KMS-11 (cell line): ENCODE results near the gene GRAMD2B.

Experiments
- H2AFZ ChIP-seq: fragments of 200-600 bp; sonication (generic); 2 replicates; pipeline ENCODE4 v1.6.1; 2016; ENCODE audit warnings: antibody characterized with exemption, mixed run types, low read depth
- H3K27ac ChIP-seq: fragments of 200-600 bp; sonication (generic); 2 replicates; pipeline ENCODE4 v1.6.1; 2016; ENCODE audit warnings: mild to moderate bottlenecking, mixed run types
- H3K27me3 ChIP-seq: fragments of 200-600 bp; sonication (generic); 2 replicates; pipeline ENCODE4 v1.6.1; 2017; ENCODE audit warnings: mild to moderate bottlenecking, low read depth, mixed run types, moderate library complexity; ENCODE audit not compliant: insufficient read depth
- H3K36me3 ChIP-seq: fragments of 200-600 bp; sonication (generic); 2 replicates; pipeline ENCODE4 v1.6.1; 2017; ENCODE audit warnings: mild to moderate bottlenecking, mixed run types; ENCODE audit not compliant: insufficient read depth
- H3K4me1 ChIP-seq: fragments of 200-600 bp; sonication (generic); 2 replicates; pipeline ENCODE4 v1.6.1; 2016; ENCODE audit warnings: mild to moderate bottlenecking, low read depth, mixed run types; ENCODE audit not compliant: poor library complexity, severe bottlenecking
- H3K4me2 ChIP-seq: fragments of 200-600 bp; sonication (generic); 2 replicates; pipeline ENCODE4 v1.7.0; 2016; ENCODE audit warnings: mild to moderate bottlenecking, mixed run types
- H3K4me3 ChIP-seq: fragments of 200-600 bp; sonication (generic); IDR thresholded peaks from 2 replicates; pipeline ENCODE4 v1.6.1; 2017; ENCODE audit warnings: low read depth, low read length, mixed read lengths; ENCODE audit not compliant: insufficient read depth
- H3K79me2 ChIP-seq: fragments of 200-600 bp; sonication (generic); 2 replicates; pipeline ENCODE4 v1.6.1; 2016; ENCODE audit warnings: low read depth, mixed run types; ENCODE audit not compliant: insufficient read depth
- H3K9ac ChIP-seq: fragments of 200-600 bp; sonication (generic); 2 replicates; pipeline ENCODE4 v1.6.1; 2016; ENCODE audit warnings: mild to moderate bottlenecking, mixed run types
- H4K20me1 ChIP-seq: fragments of 200-600 bp; sonication (generic); 2 replicates; pipeline ENCODE4 v1.6.1; 2016; ENCODE audit warnings: mild to moderate bottlenecking, mixed run types; ENCODE audit not compliant: insufficient read depth
- CTCF ChIP-seq: fragments of 200-600 bp; sonication (generic); conservative IDR thresholded peaks from 2 replicates; pipeline ENCODE4 v1.6.1; 2017; ENCODE audit warnings: low read depth, mild to moderate bottlenecking, antibody characterized with exemption, low read length, moderate library complexity, mixed read lengths

GRAMD2B gene

GRCh38 chr5:126506079-126506478 is 82.9 kb downstream of the GRAMD2B start:
- no peak overlapping the region for H3K4me3 ChIP-seq
- no peaks in the 10 kb centered on the region for H3K79me2 ChIP-seq
- no peak overlapping the region for H3K9ac ChIP-seq
- H2AFZ ChIP-seq, result no peak overlapping the region
- no peaks in the 10 kb centered on the region for H3K36me3 ChIP-seq
- no peaks in the 10 kb centered on the region for H4K20me1 ChIP-seq
- H3K27me3 ChIP-seq, result no peaks in the 10 kb centered on the region
- no peak overlapping the region for H3K27ac ChIP-seq
- TF ChIP-seq CTCF, result no peak
- H3K4me2 ChIP-seq, result no peak overlapping the region
- H3K4me1 ChIP-seq, result peaks cover 45% of the 10 kb centered on the region

DNA sequence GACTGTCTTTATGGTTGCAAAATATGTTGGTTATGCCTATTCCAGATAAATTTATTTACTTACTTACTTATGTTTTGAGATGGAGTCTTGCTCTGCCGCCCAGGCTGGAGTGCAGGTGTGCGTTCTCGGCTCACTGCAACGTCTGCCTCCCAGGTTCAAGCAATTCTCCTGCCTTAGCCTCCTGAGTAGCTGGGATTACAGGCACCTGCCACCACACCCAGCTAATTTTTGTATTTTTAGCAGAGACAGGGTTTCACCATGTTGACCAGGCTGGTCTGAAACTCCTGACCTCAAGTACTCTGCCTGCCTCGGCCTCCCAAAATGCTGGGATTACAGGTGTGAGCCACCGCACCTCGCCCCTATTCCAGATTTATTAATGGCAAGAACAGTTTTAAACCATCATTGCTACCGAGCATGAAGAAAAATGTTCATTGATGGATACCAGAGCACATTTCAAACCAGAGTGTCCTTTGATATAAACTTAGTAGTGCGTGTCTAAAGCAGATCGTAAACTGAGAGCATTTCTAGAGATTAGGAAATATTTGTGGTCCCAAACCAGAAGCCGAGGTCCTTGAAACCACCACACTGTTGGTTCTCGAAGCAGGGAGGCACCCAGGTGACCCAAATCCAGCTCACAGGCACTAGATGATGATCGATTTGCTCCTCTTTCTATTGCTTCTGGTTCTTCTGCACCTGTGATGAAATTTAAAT is 85.2 kb downstream of the GRAMD2B start:
- Histone ChIP-seq H4K20me1 (no peaks in the 10 kb centered on the region), H3K27me3 (no peaks in the 10 kb centered on the region), H3K36me3 (no peaks in the 10 kb centered on the region), H3K27ac (peak overlapping the region; percentile 75), H3K4me1 (peaks cover 46% of the 10 kb centered on the region), H2AFZ (peak overlapping the region; percentile 43), H3K4me3 (no peak overlapping the region), H3K4me2 (peak overlapping the region; percentile 32), H3K9ac (peak overlapping the region; percentile 12; the same call in 1 of the 2 replicates), H3K79me2 (no peaks in the 10 kb centered on the region)
- TF ChIP-seq CTCF, result no peak

DNA sequence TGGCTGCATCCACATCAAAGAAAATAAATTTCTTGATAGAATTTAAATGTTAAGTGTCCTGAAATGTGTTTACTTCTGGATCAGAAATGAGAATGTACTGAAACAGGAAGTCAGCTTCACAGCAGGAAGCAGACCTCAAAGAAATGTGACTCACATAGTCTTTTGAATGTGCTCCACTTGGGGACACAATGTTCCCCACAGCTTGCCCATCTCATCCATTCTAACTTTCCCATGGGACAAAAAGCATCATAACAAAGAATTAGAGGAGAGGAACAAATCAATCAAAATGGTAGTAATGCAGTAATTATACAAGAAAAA is 85.7 kb downstream of the GRAMD2B start:
- Histone ChIP-seq H3K27me3 (no peaks in the 10 kb centered on the region), H3K4me2 (peak overlapping the region; percentile 32), H3K4me3 (no peak overlapping the region), H3K27ac (peak overlapping the region; percentile 75), H3K9ac (no peak overlapping the region; the same call in 1 of the 2 replicates), H3K79me2 (no peaks in the 10 kb centered on the region), H3K4me1 (peaks cover 46% of the 10 kb centered on the region), H2AFZ (peak overlapping the region; percentile 43), H4K20me1 (no peaks in the 10 kb centered on the region), H3K36me3 (no peaks in the 10 kb centered on the region)
- TF ChIP-seq CTCF, result no peak

GRCh38 chr5:126509339-126509738 is 86.1 kb downstream of the GRAMD2B start:
- peak overlapping the region; percentile 32 for H3K4me2 ChIP-seq
- peaks cover 46% of the 10 kb centered on the region for H3K4me1 ChIP-seq
- H3K4me3 ChIP-seq, result no peak overlapping the region
- no peaks in the 10 kb centered on the region for H4K20me1 ChIP-seq
- TF ChIP-seq CTCF, result no peak
- H2AFZ ChIP-seq, result no peak overlapping the region
- H3K79me2 ChIP-seq, result no peaks in the 10 kb centered on the region
- no peaks in the 10 kb centered on the region for H3K36me3 ChIP-seq
- no peaks in the 10 kb centered on the region for H3K27me3 ChIP-seq
- peak overlapping the region; percentile 75; the same call in 1 of the 2 replicates for H3K27ac ChIP-seq
- H3K9ac ChIP-seq, result no peak overlapping the region
